ENCODE data around the gene MDN1. TPM values are rescaled to one million over a fixed set of nuclear protein-coding genes. Genes with fewer than 3 reads are reported as not detected.

Gene MDN1
- total and polyA plus RNA-seq, 2 donors (not counting 1 experiment from before 2014, with no cell fraction given), result 16.5 to 59.5 TPM

DNA sequence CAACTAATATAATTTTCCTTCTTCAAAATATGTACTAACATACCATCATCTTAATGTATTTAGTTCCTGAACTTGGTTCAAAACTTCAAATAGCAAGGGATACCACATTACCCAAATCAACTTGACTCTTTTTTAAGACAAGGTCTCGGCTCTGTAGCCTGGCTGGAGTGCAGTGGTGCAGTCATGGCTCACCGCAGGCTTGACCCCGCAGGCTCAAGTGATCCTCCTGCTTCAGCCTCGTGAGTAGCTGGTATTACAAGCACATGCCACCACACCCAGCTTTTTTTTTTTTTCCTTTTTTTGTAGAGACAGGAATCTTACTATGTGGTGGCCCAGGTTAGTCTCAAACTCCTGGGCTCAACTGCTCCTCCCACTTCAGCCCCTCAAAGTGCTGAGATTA is 125.2 kb downstream of the MDN1 start:
- no peak overlapping the region for H3K4me3 ChIP-seq (ENCODE audit: control extremely low read depth in 1 of 5, extremely low read depth in 1 of 5, insufficient read depth in 1 of 5, low read depth in 2 of 5, low read length in 4 of 5)
- H3K4me2 ChIP-seq (replicated peaks; ENCODE audit: low read depth, low read length, poor library complexity, severe bottlenecking), result no peak overlapping the region
- Mint-ChIP-seq H3K27me3 (no peaks in the 10 kb centered on the region), H3K4me1 (peaks cover 13% of the 10 kb centered on the region), H3K9me3 (ENCODE audit: insufficient read depth) (no peaks in the 10 kb centered on the region), H3K4me3 (no peak overlapping the region), H3K27ac (no peak overlapping the region)
- no peak overlapping the region for H3K9ac ChIP-seq (ENCODE audit: low read length)
- no peak overlapping the region for H3K27ac ChIP-seq (ENCODE audit: low read length in 2 of 2)
- no peaks in the 10 kb centered on the region for H3K27me3 ChIP-seq (replicated peaks in 1 of 4; ENCODE audit: control extremely low read depth in 1 of 4, control insufficient read depth in 3 of 4, insufficient read depth in 4 of 4, low read length in 3 of 4)
- H3K9me3 ChIP-seq (ENCODE audit: control extremely low read depth in 1 of 3, control insufficient read depth in 2 of 3, insufficient read depth in 1 of 3, low read length in 2 of 3), result no peaks in the 10 kb centered on the region
- TF ChIP-seq, protein P1, sequence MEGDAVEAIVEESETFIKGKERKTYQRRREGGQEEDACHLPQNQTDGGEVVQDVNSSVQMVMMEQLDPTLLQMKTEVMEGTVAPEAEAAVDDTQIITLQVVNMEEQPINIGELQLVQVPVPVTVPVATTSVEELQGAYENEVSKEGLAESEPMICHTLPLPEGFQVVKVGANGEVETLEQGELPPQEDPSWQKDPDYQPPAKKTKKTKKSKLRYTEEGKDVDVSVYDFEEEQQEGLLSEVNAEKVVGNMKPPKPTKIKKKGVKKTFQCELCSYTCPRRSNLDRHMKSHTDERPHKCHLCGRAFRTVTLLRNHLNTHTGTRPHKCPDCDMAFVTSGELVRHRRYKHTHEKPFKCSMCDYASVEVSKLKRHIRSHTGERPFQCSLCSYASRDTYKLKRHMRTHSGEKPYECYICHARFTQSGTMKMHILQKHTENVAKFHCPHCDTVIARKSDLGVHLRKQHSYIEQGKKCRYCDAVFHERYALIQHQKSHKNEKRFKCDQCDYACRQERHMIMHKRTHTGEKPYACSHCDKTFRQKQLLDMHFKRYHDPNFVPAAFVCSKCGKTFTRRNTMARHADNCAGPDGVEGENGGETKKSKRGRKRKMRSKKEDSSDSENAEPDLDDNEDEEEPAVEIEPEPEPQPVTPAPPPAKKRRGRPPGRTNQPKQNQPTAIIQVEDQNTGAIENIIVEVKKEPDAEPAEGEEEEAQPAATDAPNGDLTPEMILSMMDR (IDR thresholded peaks at IDR 0.05), result no peak
- no peak for TF ChIP-seq EZH2 (IDR thresholded peaks at IDR 0.05; ENCODE audit: borderline replicate concordance, insufficient read depth, low read depth, low read length, poor library complexity, severe bottlenecking)
- intact Hi-C loops (cut with micrococcal nuclease), result no loop called here
- 100% methylated on average over 1 of the region's 4 CpGs for WGBS (ENCODE audit: insufficient coverage)
- no peak overlapping the region for H2AFZ ChIP-seq (ENCODE audit: insufficient read depth, low read depth, low read length, poor library complexity, severe bottlenecking)
- H3K4me1 ChIP-seq (ENCODE audit: control insufficient read depth in 2 of 2, insufficient read depth in 2 of 2, low read length in 2 of 2), result no peaks in the 10 kb centered on the region
- H4K20me1 ChIP-seq (ENCODE audit: control insufficient read depth, insufficient read depth, low read length, poor library complexity, severe bottlenecking), result no peaks in the 10 kb centered on the region
- ATAC-seq (ENCODE audit: low read depth), result no peak
- H3K79me2 ChIP-seq (ENCODE audit: control insufficient read depth, insufficient read depth, low read length), result no peaks in the 10 kb centered on the region
- peaks cover 0 to 76% of the 10 kb centered on the region in 2 experiments for H3K36me3 ChIP-seq (replicated peaks in 1 of 2; ENCODE audit: control extremely low read depth in 1 of 2, control insufficient read depth in 1 of 2, extremely low read depth in 1 of 2, insufficient read depth in 2 of 2, low read length in 1 of 2)
- POLR2A ChIA-PET, result no interaction called here
- CTCF ChIA-PET, result no interaction called here
- DNase-seq, result no peak

DNA sequence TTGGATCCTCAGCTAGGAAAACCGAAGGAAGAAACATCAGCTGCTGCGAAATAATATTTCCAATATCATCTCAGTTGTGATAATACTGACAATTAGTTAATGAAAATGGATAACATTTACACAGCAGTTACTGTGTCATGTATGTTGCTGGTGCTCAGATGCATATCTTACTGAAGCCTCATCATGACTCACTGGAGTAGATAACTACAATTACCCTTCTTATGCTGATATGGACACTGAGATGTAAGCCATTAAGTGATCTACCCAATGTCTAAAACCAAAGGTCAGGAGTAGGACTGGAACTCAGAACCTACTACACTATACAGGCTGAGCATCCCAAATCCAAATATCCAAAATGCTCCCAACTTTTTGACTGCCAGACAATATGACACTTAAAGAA is 126.4 kb downstream of the MDN1 start:
- TF ChIP-seq, protein P1 (IDR thresholded peaks at IDR 0.05), result no peak
- no peak for TF ChIP-seq EZH2 (IDR thresholded peaks at IDR 0.05; ENCODE audit: borderline replicate concordance, insufficient read depth, low read depth, low read length, poor library complexity, severe bottlenecking)
- Histone ChIP-seq H3K4me3 (ENCODE audit: control extremely low read depth in 1 of 5, extremely low read depth in 1 of 5, insufficient read depth in 1 of 5, low read depth in 2 of 5, low read length in 4 of 5) (no peak overlapping the region), H3K27ac (ENCODE audit: low read length in 2 of 2) (no peak overlapping the region), H3K9ac (ENCODE audit: low read length) (no peak overlapping the region), H3K79me2 (ENCODE audit: control insufficient read depth, insufficient read depth, low read length) (no peaks in the 10 kb centered on the region), H2AFZ (ENCODE audit: insufficient read depth, low read depth, low read length, poor library complexity, severe bottlenecking) (no peak overlapping the region), H3K4me2 (replicated peaks; ENCODE audit: low read depth, low read length, poor library complexity, severe bottlenecking) (no peak overlapping the region), H3K9me3 (ENCODE audit: control extremely low read depth in 1 of 3, control insufficient read depth in 2 of 3, insufficient read depth in 1 of 3, low read length in 2 of 3) (no peaks in the 10 kb centered on the region), H4K20me1 (ENCODE audit: control insufficient read depth, insufficient read depth, low read length, poor library complexity, severe bottlenecking) (no peaks in the 10 kb centered on the region), H3K4me1 (ENCODE audit: control insufficient read depth in 2 of 2, insufficient read depth in 2 of 2, low read length in 2 of 2) (no peaks in the 10 kb centered on the region), H3K36me3 (replicated peaks in 1 of 2; ENCODE audit: control extremely low read depth in 1 of 2, control insufficient read depth in 1 of 2, extremely low read depth in 1 of 2, insufficient read depth in 2 of 2, low read length in 1 of 2) (peaks cover 0 to 80% of the 10 kb centered on the region in 2 experiments), H3K27me3 (replicated peaks in 1 of 4; ENCODE audit: control extremely low read depth in 1 of 4, control insufficient read depth in 3 of 4, insufficient read depth in 4 of 4, low read length in 3 of 4) (no peaks in the 10 kb centered on the region)
- no peak overlapping the region for H3K4me3 Mint-ChIP-seq
- no CpG with 5 or more reads among the region's 2 CpGs for WGBS (ENCODE audit: insufficient coverage)
- ChIA-PET POLR2A (no interaction called here), CTCF (interaction anchor here (0.6 kb wide), 1 partner anchor 149 kb away, joined by 3 read pairs; no protein-coding TSS in a partner anchor)
- no peaks in the 10 kb centered on the region for H3K27me3 Mint-ChIP-seq
- DNase-seq (no peak), ATAC-seq (ENCODE audit: low read depth) (no peak)
- intact Hi-C loops (cut with micrococcal nuclease), result no loop called here
- H3K9me3 Mint-ChIP-seq (ENCODE audit: insufficient read depth), result no peaks in the 10 kb centered on the region
- peaks cover 13% of the 10 kb centered on the region for H3K4me1 Mint-ChIP-seq
- H3K27ac Mint-ChIP-seq, result no peak overlapping the region
